Endothelial cell of hepatic sinusoid (primary cell): ENCODE measurements around the gene GRAMD2B.
"Not testable (repeated sequence)": the region's sequence is repeated elsewhere in the genome, so short reads cannot be mapped to it uniquely, and the experiment has no call there.

ENCODE experiments used
- in situ Hi-C: cut with HindIII; loops from 2 replicates; pipeline ENCODE4 v1.10.0; 2017; ENCODE audit warnings: low sequenced_read_pairs

The GRAMD2B gene

GRCh38 chr5:126422994-126423788 is at the start of gene GRAMD2B:
GRAMD2B (plus strand) TSS chr5:126423409; CDS start chr5:126423607, 198 bp downstream.
- in situ Hi-C loops, result loop anchor here (5.0 kb wide), 1 partner anchor 71 kb away; no protein-coding TSS in a partner anchor

- in situ Hi-C loops, result no loop called here
These were observed 49.1 kb upstream of the GRAMD2B start for GRCh38 chr5:126374109-126374416.

- in situ Hi-C loops, result no loop called here
These were observed 46.8 kb upstream of the GRAMD2B start for GRCh38 chr5:126376443-126376842.

- in situ Hi-C loops, result no loop called here
These were observed 45.8 kb upstream of the GRAMD2B start for GRCh38 chr5:126377424-126377823.

GRCh38 chr5:126380316-126380715 is 42.9 kb upstream of the GRAMD2B start:
- in situ Hi-C loops, result not testable (repeated sequence)

GRCh38 chr5:126383246-126383645 is 40.0 kb upstream of the GRAMD2B start:
- in situ Hi-C loops, result no loop called here

GRCh38 chr5:126383776-126384175 is 39.4 kb upstream of the GRAMD2B start:
- in situ Hi-C loops, result no loop called here

- in situ Hi-C loops, result loop anchor here (5.0 kb wide), 1 partner anchor 47 kb away; no protein-coding TSS in a partner anchor
These were observed 38.2 kb upstream of the GRAMD2B start for GRCh38 chr5:126384985-126385384.

- in situ Hi-C loops, result loop anchor here (5.0 kb wide), 1 partner anchor 46 kb away; no protein-coding TSS in a partner anchor
These were observed 37.4 kb upstream of the GRAMD2B start for GRCh38 chr5:126385524-126386502.

GRCh38 chr5:126389179-126389578 is 34.0 kb upstream of the GRAMD2B start:
- in situ Hi-C loops, result loop anchor here (5.0 kb wide), 1 partner anchor 43 kb away; no protein-coding TSS in a partner anchor

- in situ Hi-C loops, result no loop called here
These were observed 33.2 kb upstream of the GRAMD2B start for GRCh38 chr5:126390051-126390450.

GRCh38 chr5:126391386-126391785 is 31.8 kb upstream of the GRAMD2B start:
- in situ Hi-C loops, result no loop called here

GRCh38 chr5:126394211-126394788 is 28.9 kb upstream of the GRAMD2B start:
- in situ Hi-C loops, result no loop called here

- in situ Hi-C loops, result no loop called here
These were observed 28.0 kb upstream of the GRAMD2B start for GRCh38 chr5:126395198-126395597.

GRCh38 chr5:126395605-126396004 is 27.6 kb upstream of the GRAMD2B start:
- in situ Hi-C loops, result no loop called here

- in situ Hi-C loops, result not testable (repeated sequence)
These were observed 26.5 kb upstream of the GRAMD2B start for GRCh38 chr5:126396721-126397120.

GRCh38 chr5:126398791-126399190 is 24.4 kb upstream of the GRAMD2B start:
- in situ Hi-C loops, result no loop called here

- in situ Hi-C loops, result no loop called here
These were observed 22.5 kb upstream of the GRAMD2B start for GRCh38 chr5:126400621-126401251.

GRCh38 chr5:126402621-126403555 is 20.3 kb upstream of the GRAMD2B start:
- in situ Hi-C loops, result no loop called here

GRCh38 chr5:126403876-126404275 is 19.3 kb upstream of the GRAMD2B start:
- in situ Hi-C loops, result no loop called here
